Jurkat, Clone E6-1 (cell line): ENCODE measurements around the gene NUP43.
"Not testable (repeated sequence)": the region's sequence is repeated elsewhere in the genome, so short reads cannot be mapped to it uniquely, and the experiment has no call there.

Source experiments
- DNase-seq: peaks from one replicate; pipeline ENCODE4 v3.0.0-alpha.2; 2011; ENCODE audit warnings: low read depth, low spot score
- H3K4me3 ChIP-seq: 2 replicates; pipeline ENCODE4 v1.5.1; 2011; ENCODE audit warnings: mild to moderate bottlenecking, low read length, control low read depth, moderate library complexity

Gene NUP43

DNA sequence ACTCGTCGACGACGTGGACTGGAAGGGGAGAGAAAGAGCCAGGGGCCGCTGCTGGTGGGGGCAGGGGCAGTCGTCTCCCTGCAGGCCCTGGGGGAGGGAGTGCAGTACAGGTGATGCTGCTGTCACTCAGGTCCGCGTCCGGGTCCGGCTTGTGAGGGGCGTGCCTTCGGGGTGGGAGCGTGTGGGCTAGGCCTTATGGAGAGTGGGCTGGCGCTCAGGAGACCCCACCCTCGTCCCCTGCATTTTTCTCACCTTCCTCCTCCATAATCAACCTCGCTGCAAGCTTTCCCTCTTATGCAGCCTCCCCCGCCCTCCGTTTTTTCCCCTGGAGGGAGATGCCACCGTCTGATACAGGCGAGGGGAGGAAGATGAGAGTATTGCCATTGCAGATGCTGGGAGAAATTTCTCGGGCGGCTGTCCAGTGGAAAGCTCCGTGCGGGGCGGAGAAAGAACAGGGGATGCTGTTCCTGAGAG lies 3.8 kb upstream of the NUP43 start:
- peak overlapping the region; percentile 96 for H3K4me3 ChIP-seq
- peak; percentile 72 for DNase-seq

DNA sequence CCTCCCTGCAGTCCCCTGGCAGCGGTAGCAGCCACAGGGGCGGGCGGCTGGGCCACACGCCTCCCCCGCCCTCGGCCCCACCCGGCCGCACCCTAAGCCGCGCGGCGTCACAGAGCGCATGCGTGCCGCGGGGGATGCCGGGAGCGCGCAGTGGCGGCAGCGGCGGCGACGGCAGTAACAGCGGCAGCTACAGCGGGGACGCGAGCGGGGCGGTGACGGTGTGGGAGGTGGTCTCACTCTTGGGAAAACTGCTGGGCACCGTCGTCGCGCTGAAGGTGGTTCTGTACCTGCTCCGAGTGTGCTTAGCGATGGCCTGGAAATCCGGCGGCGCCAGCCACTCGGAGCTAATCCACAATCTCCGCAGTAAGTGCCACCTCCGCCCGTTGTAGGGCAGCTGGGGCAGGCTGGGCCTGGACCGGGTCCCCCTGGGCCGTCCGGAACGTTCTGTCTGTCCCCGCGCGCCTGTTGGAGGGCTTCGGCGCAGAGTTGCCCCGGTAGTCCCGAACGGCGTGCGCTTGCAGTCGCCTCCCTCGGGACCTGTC lies 3.3 kb upstream of the NUP43 start, which contains the start of gene PCMT1:
TSS of gene PCMT1 (plus strand) at position 148 of the 542 bp plus-strand sequence. CDS start at position 309, 161 bp downstream.
- peak within 1 kb of the TSS; percentile 96 for H3K4me3 ChIP-seq
- DNase-seq = peak; percentile 75

DNA sequence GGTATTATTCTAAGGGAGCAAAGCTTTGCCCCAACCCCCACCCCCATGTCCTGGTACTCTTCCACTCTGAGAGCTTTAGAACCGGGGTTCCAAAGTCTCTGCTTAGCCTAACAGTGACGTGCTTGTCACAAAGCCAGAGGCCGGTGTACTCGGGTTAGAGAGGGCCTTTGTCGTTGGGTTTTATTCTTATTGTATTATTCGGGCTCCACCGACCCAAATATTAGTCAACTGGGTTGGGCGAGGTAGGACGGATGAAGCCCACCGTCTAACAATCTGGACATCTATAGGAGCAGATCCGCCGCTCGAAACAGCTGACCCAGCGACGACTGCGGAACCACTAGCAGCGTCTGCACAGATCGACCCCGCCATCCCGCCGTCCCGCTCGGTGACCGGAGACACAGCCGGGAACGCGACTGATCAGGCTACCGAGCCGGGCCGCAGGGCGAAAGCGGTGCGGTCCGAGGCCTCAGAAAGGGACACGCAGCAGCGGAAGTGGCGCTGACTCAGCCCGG lies 2.8 kb upstream of the NUP43 start:
- not testable (repeated sequence) for DNase-seq
- H3K4me3 ChIP-seq = peak overlapping the region; percentile 96

- peak overlapping the region; percentile 92 for H3K4me3 ChIP-seq
- not testable (repeated sequence) for DNase-seq
Observed at GRCh38 chr6:149745252-149745651, 1.1 kb downstream of the NUP43 start.

DNA sequence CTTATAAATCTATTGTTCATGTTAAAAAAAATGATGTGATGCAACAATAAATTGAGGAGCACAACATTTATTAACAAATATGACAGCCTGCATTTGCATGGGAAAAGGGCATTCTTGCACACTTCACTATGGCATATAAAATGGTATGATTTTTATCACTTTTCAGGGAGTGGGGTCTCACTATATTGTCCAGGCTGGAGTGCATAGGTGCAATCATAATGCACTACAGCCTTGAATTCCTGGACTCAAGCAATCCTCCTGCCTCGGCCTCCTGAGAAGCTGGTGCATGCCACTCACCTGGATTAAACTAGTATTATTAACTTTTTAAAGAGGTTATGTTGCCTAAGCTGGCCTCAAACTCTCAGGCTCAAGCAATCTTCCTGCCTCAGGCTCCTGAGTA lies 11.4 kb downstream of the NUP43 start:
- no peak for DNase-seq
- H3K4me3 ChIP-seq = no peak overlapping the region

GRCh38 chr6:149733089-149733720 lies 13.1 kb downstream of the NUP43 start:
- H3K4me3 ChIP-seq = no peak overlapping the region
- DNase-seq = no peak

- no peak overlapping the region for H3K4me3 ChIP-seq
- no peak for DNase-seq
Observed at GRCh38 chr6:149729824-149730223, 16.5 kb downstream of the NUP43 start.

DNA sequence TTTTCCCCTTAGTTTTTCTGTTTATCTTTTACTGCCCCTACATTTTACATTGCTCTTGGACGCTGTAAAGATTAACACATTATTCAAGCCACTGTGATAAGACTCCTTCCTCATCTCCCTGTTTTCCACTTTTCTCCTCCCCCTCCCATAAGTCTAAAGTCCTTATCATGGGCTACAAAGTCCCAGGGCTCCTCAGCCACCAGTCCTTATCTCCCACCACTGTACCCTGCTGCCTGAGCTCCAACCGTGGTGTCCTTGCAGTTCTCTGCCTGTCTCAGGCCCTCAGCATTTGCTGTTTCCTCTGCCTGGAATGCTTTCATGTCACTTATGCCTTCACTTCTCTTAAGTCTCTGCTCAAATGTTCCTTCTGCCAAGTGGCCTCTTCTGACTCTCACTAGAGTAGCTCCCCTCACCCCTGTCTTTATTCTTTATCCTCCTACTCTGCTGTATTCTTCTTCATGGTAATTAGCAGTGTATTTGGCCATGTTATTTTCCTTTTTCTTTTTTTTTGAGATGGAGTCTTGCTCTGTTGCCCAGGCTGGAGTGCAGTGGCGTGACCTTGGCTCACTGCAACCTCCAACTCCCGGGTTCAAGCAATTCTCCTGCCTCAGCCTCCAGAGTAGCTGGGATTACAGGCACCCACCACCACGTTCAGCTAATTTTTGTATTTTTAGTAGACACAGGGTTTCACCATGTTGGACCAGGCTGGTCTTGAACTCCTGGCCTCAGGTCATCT lies 17.7 kb downstream of the NUP43 start:
- DNase-seq = no peak
- H3K4me3 ChIP-seq = no peak overlapping the region

GRCh38 chr6:149727793-149728498 lies 18.4 kb downstream of the NUP43 start:
- H3K4me3 ChIP-seq = no peak overlapping the region
- DNase-seq = no peak

- no peak for DNase-seq
- H3K4me3 ChIP-seq = no peak overlapping the region
Observed at GRCh38 chr6:149725785-149726184, 20.5 kb downstream of the NUP43 start.

GRCh38 chr6:149723771-149724417 lies 22.4 kb downstream of the NUP43 start:
- no peak overlapping the region for H3K4me3 ChIP-seq
- DNase-seq = peak; percentile 65

DNA sequence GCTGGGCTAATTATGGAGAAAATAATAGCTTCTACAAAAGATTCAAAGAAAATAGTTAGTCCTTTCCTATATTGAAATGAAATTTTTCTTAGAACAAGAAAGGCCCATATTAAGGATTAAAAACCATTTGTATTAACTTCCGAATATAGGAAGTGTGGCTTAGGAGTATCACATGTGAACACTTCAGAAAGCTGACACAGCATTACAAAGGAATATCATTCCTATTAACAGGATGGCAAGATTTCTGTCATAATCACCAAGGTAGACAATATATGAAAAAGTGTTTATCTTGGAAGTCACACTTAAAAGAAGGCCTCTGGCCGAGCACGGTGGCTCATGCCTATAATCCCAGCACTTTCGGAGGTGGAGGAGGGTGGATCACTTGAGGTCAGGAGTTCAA lies 23.1 kb downstream of the NUP43 start:
- DNase-seq = no peak
- H3K4me3 ChIP-seq = no peak overlapping the region

- DNase-seq = no peak
- H3K4me3 ChIP-seq = no peak overlapping the region
Observed at GRCh38 chr6:149719531-149719930, 26.8 kb downstream of the NUP43 start.

DNA sequence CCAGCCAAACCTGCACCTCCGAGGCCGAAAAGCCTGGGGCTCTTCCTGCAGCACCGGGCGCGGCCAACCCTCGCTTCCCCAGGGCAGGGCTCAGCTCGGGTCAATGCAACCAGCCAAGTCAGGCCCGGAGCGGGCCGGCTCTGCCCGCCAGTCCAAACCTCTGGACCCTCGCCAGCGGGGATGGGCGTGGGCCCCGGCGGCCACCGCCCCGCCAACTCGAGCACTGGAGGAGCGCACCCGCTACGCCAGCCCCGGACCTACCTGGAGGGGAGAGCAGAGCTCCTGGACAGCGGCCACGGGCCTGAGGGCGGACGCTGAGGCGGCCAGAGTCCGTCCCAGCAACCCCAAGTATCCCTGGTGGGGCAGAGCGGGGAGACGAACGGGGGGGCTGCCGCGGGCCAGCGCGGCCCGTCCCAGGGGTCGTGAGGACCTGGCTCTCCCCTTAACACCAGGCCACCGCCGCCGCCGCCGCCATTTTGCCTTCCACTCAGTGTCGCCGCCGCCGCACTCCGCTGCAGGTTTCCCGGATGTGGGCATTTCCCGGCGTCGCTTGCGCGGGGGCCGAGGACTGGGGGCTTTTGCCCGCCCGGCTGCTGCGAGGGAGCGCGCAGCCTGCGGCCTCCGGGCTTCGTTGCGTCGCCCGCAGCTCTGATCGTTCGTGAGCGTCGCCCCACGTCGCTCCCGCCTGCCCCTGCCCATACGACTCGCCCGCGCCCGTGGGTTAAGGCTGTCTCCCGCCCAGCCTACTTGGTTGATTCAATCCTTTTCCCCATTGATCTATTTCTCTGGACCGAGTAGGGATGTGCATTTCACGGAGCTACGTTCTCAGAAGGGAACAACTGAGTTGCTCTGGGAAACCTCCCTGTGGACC lies 28.5 kb downstream of the NUP43 start, which contains the start of gene LATS1:
TSS of gene LATS1 (minus strand) at position 514 of the 871 bp plus-strand sequence. CDS start 15,975 bp downstream, outside the sequence.
- peak; percentile 73 for DNase-seq
- H3K4me3 ChIP-seq = peak within 1 kb of the TSS; percentile 77

GRCh38 chr6:149717255-149717587 lies 29.1 kb downstream of the NUP43 start:
- H3K4me3 ChIP-seq = peak overlapping the region; percentile 77
- no peak for DNase-seq

GRCh38 chr6:149716181-149716963 lies 30.0 kb downstream of the NUP43 start:
- no peak for DNase-seq
- peak overlapping the region; percentile 77 for H3K4me3 ChIP-seq

DNA sequence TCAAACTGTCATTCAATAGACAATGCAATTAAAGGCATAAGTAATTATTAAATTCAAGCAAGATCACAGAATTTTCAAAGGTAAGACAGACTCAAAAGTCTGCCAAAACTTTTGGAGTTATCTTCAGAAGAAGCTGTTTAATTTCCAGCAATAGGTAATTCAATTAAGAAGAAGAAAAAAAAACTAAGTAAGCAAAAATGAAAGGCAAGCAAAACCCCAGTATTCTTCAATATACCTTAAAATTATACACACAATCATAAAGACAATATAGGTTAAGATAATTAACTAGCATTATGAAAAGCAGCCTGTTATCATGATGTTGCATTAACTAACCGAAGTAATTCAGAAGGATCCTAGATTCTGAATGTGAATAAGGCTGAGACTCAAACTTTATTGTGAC lies 31.9 kb downstream of the NUP43 start:
- H3K4me3 ChIP-seq = no peak overlapping the region
- no peak for DNase-seq
